OCI-LY1 (cell line): ENCODE results near the gene SDK1.

Source experiments
- EZH2 ChIP-seq: fragments of 200-600 bp; sonication (generic), shearing (Covaris generic); IDR thresholded peaks from 2 replicates; pipeline ENCODE4 v1.8.0; 2017; ENCODE audit warnings: borderline replicate concordance, mixed run types, mild to moderate bottlenecking, antibody characterized with exemption, low read length, moderate library complexity, mixed read lengths
- TF ChIP-seq, protein P1 (sequence below): fragments of 200-600 bp; sonication (generic), shearing (Covaris generic); IDR thresholded peaks from 2 replicates; pipeline ENCODE4 v1.5.1; 2017; ENCODE audit warnings: mild to moderate bottlenecking, antibody characterized with exemption, low read length, moderate library complexity, mixed read lengths

DNA sequence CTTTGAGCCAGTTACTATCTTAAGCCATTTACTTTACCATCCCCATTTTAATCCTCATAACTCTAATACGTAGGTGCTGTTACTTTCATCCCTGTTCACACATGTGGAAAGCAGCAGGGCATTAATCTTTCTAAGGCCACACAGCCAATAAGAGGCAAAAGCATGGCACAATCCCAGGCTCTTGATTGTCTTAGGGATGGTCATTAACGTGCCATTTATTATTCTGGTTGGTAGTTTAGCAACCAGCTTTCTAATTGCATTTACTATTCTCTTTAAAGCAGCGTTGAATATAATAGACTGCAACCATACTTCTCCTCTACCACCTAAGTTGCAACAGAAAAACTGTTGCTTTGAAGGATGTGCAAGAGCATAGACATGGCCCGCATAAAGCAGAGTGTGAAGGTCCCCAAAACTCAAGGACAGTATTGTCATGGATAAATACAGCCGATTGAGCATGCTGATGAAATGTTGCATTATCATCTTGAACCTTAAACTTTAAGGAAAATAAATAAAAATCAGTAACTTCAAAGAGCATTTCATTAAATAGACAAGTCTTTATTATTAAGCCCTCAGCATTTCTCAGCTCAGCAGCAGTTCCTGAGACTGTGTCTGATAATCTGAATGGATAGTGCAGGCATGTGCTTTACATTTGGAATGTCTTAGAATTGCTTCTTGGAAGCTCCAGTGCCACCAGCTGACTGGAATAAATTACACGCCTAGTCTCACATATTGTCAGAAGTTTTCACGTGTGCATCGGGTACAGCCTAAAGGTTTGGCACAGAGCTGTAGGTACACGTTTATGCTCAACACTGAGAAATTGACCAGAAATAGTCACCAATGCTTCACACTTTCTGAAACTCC is 467.1 kb downstream of the SDK1 start:
- TF ChIP-seq, protein P1, sequence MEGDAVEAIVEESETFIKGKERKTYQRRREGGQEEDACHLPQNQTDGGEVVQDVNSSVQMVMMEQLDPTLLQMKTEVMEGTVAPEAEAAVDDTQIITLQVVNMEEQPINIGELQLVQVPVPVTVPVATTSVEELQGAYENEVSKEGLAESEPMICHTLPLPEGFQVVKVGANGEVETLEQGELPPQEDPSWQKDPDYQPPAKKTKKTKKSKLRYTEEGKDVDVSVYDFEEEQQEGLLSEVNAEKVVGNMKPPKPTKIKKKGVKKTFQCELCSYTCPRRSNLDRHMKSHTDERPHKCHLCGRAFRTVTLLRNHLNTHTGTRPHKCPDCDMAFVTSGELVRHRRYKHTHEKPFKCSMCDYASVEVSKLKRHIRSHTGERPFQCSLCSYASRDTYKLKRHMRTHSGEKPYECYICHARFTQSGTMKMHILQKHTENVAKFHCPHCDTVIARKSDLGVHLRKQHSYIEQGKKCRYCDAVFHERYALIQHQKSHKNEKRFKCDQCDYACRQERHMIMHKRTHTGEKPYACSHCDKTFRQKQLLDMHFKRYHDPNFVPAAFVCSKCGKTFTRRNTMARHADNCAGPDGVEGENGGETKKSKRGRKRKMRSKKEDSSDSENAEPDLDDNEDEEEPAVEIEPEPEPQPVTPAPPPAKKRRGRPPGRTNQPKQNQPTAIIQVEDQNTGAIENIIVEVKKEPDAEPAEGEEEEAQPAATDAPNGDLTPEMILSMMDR = no peak
- TF ChIP-seq EZH2 = no peak
